IPS-11a (cell line): Measurements from ENCODE around the gene EFHD2.
"Not testable (repeated sequence)": the region's sequence is repeated elsewhere in the genome, so short reads cannot be mapped to it uniquely, and the experiment has no call there.

Experiments
- H3K4me3 ChIP-seq: one replicate; pipeline ENCODE4 v1.5.1; 2013; ENCODE audit warnings: low read depth, low read length, control low read depth

The EFHD2 gene, protein sequence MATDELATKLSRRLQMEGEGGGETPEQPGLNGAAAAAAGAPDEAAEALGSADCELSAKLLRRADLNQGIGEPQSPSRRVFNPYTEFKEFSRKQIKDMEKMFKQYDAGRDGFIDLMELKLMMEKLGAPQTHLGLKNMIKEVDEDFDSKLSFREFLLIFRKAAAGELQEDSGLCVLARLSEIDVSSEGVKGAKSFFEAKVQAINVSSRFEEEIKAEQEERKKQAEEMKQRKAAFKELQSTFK

DNA sequence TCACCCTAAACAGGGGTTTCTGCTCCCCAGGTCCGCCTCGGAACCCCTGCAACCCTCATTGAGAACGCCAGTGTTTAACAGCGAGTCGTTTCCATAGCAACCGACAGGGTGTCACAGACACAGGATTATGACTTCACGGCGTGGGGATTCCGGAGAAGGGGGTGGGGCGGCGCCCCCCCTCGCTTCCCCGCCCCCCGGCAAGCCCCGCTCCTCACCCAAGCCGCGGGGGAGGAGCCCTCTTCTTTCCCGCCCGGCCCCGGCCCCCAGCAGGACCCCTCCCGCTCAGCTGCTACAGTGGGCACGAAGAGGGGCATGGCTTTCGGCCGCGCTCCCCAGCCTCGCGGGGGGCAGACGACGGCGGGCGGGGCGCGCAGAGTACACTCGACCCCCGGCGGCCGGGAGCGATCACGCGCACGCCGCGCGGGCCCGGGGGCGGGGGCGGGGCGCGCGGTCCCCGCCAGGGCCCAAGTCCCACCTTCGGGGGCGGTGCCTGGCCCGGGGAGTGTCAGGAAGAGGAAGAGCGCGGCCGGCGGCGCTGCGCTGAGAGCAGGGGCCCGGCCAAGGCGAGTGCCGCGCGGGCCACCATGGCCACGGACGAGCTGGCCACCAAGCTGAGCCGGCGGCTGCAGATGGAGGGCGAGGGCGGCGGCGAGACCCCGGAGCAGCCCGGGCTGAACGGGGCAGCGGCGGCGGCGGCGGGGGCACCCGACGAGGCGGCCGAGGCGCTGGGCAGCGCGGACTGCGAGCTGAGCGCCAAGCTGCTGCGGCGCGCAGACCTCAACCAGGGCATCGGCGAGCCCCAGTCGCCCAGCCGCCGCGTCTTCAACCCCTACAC is at the start of gene EFHD2:
EFHD2 (plus strand) TSS at position 501 of the 835 bp plus-strand sequence; CDS start at position 585, 84 bp downstream.
- H3K4me3 ChIP-seq, result peak within 1 kb of the TSS; percentile 55

DNA sequence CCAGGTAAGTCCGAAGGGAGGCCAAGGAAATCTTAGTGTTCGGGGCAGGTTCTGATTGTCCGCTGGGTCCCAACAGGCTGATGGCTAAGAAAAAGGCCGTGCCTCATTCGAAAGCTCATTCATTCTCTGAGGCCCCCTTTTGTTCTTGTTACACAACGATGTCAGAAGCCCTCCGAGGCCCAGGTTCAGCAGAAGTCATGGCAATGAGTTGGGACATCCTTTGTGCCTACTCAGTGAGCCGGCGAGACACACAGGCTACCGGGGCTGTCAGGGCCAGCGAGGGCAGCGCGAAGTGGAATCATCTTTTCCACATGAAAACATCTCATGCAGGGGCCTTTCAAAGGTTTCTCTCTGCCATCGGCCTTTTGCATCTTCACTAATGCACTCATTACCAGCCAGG is 49.0 kb upstream of the EFHD2 start:
- no peak overlapping the region for H3K4me3 ChIP-seq

DNA sequence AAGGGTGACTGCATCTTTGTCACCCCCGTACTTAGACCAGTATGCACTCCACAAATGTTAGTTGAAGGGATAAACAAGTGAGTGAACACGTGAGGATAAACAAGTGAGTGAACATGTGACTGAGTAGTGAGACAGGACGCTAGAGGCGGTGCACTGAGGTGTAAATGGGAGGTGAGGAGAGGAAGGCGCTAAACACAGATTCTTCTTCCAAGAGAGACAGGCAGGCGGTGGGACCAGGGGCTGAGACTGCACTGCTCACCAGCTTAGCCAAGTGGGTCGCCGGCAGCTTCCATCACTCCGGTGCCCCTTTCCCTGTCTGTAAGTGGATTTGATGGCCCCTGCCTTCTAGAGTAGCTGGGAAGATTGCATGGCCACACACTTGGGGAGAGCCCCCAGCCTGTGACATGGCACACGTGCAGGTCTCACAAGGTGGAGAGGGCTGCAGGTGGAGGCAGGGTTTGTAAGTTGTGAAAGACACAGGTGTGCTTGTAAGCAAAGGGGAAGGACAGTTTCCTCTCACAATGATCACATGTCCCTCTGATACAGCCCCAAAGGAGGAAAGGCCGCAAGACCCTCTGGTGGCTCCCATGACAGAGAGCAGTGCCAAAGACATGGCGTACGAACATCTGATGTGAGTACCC is 47.5 kb upstream of the EFHD2 start:
- no peak overlapping the region for H3K4me3 ChIP-seq

DNA sequence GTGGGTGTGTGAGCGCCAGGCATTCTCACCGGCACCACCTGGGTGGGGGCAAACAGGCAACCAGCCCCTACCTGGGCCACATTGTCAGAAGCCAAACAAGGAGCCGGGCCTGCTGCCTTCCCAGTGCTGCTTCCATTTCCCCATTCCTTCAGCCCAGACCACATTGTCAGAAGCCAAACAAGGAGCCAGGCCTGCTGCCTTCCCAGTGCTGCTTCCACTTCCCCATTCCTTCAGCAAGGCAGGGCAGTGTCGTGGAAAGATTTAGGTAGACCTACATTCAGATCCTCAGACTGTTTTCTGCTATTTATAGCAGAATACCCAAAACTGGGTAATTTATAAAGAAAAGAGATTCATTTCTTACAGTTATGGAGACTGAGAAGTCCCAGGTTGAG is 47.0 kb upstream of the EFHD2 start:
- H3K4me3 ChIP-seq, result no peak overlapping the region

DNA sequence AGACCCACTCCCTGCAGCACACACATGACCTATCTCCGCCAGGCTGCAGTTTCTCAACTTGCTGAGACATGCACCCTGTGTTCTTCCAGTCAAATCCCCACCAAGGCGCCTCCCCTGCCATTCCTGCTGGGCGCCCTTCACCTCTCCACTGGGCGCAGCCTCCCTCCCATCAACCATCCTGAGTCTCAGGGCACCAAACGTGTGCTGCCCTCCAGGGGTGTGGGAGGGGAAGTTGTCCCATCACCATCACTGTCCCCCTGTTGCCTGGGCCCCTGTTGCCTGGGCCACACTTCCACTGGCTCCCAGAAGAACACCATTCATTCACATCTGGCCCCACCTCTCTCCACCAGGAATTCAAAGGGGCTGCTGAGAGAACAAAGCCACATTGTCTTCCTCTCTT is 44.9 kb upstream of the EFHD2 start:
- no peak overlapping the region for H3K4me3 ChIP-seq

DNA sequence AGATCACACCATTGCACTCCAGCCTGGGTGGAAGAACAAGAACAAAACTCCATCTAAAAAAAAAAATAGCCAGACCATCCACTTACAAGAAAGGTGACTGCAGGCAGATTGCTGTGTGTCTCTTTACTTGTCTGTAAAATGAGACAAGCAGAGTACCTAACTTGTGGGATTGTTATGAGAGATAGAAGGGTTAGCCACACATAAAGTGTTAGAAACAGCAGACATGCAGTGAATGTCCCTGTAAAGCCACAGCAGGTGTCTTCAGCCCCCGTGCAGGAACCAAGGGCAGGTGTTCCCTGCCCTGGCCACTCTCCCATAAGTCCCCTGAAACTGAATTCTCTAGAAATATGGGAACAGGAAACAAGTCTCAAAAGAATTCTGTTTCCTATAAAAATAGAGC is 40.8 kb upstream of the EFHD2 start:
- no peak overlapping the region for H3K4me3 ChIP-seq

DNA sequence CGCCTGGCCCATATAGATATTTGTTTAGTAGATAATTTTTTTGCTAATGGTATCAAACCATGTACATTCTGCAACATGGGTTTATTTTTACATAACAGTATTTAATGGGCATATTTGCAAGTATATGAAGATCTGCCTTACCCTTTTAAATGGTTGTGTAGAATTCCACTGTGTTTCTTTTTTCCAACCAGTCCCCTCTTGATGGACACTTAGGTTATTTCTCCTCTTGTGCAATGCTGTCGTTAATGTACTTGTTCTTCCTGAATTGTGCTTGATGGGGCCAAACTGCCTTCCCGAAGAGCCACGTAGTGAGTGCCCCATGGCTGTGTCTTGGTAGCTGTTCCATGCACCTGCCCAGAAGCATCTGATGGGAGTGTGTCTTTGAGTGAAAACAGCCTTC is 39.4 kb upstream of the EFHD2 start:
- no peak overlapping the region for H3K4me3 ChIP-seq

DNA sequence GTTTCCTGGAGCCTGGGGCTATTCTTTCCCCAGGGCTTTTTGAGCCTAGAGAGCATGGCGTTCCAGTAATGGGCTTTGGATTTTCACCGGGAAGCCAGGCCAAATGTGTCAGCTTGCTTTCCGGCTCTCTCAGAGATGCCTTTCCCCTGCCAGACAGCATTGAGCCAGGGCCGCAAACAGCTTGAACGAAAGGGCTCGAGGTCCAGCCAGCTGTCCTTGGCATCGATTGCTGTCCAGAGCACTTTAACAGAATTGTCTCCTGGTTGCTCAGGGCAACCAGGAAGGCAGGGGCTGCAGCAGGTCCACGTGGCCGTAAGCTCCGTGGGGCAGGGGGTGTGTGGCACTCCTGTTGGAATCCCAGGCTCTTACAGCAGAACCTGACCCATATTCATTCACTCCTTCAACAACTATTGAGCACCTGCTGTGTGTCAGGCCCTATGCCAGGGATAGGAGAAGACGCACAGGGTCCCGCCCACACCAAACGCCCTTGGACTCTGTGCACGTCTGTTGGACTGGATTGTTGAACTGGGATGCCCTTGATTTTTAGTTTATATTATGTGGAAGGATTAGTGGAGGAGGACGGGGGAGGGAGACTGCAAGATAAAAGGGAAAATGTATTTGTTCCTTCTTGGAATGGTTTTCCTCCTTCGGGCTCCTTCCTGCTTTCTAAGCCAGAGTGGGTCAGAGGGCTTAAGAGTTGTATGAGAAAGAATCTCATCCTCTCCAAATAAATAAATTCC is 38.7 kb upstream of the EFHD2 start:
- no peak overlapping the region for H3K4me3 ChIP-seq

DNA sequence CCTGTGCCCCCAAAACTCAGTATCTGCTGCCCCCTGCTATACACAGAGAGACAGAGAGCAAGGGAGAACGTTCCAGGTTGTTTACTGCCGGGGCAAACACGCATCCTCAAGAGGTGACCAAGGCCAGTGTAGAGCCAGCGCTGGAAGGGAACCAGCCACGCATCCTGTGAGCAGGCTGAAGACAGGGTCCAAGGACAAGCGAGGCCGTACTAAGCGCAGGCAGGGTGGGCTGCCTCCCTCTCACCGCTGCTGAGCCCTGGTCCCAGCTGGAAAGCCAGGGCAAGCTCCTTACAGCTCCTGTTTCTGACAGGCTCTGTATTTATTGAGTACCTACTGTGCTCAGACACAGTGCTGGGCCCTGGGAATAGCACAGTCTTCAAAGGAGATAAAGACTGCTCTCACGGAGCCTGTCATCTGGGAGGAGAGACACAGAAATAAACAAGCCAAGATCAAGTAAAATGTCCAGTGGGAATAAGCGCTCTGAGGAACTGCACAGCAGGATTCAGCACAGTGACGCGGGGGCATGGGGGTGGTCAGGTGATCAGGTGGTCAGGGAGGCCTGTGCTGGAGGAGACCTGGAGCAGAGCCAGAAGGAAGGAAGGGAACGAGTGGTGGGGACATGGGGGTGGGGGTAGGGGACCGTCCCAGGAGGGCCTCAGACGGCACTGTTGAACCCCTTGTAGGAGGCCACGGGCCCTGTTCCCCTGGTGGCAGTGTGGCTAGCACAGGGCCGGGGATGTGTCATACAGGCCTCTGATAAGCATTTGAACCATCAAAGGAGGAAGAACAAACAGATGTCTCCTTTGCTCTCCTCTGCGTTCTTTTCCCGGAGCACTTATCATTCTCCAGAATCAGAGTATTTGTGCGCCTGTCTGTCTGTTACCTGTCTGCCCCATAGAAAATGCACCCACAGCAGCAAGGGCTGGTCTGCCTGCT is 37.8 kb upstream of the EFHD2 start:
- no peak overlapping the region for H3K4me3 ChIP-seq

DNA sequence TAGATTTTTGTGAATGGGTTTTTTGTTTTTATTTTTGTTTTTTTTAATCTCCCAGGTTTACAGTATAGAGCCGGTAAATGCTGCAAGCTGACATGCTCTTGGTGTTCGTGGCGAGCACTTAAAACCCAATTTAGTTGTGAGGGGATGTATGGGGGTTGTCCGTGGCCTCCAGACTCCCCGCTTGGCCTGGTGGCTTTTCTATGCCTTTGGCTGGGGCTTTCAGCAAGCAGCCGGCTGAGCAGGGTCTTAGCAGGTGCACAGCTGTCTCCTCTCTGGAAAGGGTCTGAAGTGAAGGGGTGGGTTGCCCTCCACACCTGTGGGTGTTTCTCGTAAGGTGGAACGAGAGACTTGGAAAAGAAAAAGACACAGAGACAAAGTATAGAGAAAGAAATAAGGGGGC is 31.0 kb upstream of the EFHD2 start:
- no peak overlapping the region for H3K4me3 ChIP-seq

DNA sequence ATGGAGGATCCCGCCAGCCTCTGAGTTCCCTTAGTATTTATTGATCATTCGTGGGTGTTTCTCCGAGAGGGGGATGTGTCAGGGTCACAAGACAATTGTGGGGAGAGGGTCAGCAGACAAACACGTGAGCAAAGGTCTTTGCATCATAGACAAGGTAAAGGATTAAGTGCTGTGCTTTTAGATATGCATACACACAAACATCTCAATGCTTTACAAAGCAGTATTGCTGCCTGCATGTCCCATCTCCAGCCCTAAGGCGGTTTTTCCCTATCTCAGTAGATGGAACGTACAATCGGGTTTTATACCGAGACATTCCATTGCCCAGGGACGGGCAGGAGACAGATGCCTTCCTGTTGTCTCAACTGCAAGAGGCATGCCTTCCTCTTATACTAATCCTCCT is 30.5 kb upstream of the EFHD2 start:
- not testable (repeated sequence) for H3K4me3 ChIP-seq

DNA sequence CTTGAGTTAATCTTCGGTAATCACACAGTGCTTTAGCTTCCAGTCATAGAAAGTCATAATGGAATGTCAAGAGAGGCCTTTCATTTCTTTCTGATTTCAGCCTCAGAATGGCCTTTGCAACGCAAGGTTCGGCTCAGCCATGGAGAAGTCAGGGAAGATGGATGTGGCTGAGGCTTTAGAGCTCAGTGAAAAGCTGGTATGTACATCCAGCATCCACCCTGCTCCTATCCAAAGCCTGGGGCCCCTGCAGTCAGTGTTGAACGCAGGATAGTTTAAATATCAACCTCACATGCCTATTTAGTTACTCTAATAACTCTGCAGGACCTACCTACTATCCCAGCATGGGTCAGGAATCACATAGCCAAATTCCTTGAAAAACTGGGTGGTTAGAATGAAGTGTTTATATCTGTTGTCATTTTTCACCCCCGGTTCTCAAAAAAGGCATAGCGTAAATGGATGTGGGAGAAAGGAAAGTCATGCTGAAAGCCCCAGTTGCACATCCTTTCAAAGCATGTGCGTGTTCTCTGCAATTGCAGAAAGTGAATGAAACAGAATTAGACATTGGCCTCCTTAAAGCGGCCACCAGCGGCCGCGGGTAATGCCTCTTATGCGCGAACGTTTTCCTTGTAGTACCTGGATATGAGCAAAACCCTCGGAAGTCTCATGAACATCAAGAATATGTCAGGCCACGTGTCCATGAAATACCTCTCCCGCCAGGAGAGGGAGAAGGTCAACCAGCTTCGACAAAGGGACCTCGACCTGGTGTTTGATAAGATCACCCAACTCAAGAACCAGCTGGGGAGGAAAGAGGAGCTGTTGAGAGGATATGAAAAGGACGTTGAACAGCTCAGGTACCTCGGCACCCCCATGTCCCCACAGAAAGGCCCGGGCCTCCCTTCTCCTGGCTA is 28.8 kb upstream of the EFHD2 start:
- H3K4me3 ChIP-seq, result no peak overlapping the region

DNA sequence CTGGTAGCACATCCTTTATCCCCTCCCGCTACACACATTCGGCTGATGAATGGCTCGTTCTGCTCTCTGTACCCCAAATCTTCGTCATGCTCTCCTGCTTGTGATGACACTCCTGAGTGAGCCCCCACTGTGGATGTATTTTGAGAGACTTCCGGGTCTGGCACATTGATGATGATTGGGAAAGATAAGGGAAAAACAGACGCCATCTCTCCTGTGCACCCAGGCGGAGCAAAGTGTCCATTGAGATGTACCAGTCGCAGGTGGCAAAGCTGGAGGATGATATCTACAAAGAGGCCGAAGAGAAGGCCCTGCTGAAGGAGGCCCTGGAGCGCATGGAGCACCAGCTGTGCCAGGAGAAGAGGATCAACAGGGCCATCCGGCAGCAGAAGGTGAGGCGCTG is 27.9 kb upstream of the EFHD2 start:
- H3K4me3 ChIP-seq, result no peak overlapping the region

DNA sequence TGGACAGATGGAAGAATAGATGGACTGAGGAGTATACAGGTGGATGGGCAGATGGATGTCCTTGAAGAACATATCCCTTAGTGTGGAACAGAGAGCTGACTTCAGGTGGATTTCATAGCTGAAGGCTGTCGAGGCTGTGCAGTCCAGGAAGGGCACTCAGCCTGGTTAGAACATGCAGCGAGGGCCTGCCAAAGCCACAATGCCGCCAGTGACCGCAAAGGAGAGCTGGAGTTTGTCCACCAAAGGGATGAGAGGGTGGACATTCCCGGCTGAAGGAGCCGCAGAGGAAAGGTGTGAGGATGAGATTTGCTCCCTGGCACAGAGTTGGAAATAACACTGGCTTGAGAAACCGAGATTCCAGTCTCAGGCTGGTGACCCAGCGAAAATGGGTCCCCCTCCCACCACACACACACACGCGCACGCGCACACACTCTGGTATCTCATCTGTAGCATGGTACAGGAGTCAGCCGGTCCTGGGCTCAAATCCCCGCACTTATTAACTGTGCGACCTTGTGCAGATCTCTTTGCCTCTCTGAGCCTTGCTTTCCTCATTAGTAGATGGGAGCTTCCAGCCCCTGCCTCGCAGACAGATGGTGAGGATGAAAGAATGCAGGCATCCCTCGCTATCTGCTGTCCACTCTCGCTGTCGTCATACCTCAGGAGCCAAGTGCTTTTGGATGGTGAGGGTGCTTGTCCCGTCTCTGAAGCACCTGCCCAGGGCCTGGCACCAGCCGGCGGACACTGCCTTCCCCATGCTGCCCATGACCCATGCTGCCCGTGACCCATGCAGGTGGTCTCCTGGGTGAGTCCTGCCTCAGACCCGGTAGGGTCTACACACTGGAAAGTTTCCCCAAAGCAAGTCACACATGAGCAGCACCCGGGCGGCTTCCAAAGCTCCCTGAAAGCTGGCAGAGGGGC is 26.8 kb upstream of the EFHD2 start:
- no peak overlapping the region for H3K4me3 ChIP-seq

DNA sequence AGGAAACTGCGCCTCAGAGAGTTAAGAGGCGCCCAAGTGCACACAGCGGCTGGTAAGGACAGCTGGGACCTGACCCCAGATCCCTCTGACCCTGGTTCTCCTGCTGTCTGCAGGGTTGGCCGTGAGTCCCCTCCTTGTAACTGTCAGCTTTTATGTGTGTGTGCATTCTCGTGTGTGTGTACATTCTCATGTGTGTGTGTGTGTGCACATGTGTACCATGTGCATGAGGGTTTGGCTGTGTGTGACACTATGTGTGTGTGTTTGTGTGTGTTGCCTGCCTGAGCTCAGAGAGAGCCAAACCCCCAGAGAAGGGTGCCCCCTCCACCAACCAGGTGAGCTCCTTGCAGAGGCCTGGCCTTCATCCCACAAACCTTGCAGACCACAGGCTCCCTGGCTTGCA is 25.9 kb upstream of the EFHD2 start:
- H3K4me3 ChIP-seq, result no peak overlapping the region

DNA sequence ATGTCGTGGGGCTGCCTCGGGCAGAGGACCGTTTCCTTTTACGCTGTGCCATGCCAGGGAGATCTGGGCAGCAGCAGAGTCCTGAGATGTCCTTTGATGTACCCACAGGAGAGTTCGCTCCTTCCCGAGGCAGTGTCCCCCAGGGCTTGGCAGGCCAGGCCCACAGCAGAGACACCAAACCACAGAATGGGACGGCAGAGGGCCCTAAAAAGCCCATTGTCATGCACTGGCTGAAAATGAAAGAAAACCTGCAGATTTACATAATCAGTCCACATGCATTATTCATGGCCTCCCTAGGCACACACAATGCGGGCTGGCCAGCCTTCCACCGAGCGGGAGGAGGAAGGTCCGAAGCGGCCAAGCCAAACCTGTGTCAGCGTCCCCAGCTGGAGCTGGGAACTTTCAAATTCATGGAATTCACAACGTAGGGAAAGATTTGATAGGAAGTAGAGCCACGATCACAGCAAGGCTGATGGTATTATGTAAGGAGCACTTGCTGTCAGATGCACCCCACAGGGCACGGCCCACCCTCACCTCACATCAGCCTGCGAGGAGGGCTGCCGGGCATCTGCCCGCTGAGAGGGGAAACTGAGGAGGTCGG is 25.3 kb upstream of the EFHD2 start:
- no peak overlapping the region for H3K4me3 ChIP-seq

DNA sequence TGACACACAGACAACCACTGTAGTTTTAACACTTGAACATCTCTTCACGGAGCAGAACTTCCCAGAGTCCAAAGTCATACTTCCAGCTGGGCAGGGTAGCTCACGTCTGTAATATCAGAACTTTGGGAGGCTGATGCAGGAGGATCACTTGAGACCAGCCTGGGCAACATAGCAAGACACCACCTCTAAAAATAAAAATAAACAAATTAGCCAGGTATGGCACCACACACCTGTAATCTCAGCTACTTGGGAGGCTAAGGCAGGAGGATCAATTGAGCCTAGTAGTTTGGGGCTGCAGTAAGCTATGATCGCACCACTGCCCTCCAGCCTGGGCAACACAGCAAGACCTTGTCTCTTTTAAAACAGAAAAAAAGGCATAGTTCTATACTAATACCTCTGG is 24.3 kb upstream of the EFHD2 start:
- no peak overlapping the region for H3K4me3 ChIP-seq
